ENCODE results near the gene PPM1D.
"Not testable (repeated sequence)": the region's sequence is repeated elsewhere in the genome, so short reads cannot be mapped to it uniquely, and the experiment has no call there.

DNA sequence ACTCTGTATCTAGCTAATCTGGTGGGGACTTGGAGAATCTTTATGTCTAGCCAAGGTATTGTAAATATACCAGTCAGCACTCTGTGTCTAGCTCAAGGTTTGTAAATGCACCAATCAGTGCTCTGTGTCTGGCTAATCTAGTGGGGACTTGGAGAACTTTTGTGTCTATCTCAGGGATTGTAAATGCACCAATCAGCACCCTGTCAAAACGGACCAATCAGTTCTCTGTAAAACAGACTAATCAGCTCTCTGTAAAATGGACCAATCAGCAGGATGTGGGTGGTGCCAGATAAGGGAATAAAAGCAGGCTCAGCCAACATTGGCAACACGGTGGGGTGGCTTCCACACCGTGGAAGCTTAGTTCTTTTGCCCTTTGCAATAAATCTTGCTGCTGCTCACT is 14.3 kb downstream of the PPM1D start:
- TF ChIP-seq, protein P1, sequence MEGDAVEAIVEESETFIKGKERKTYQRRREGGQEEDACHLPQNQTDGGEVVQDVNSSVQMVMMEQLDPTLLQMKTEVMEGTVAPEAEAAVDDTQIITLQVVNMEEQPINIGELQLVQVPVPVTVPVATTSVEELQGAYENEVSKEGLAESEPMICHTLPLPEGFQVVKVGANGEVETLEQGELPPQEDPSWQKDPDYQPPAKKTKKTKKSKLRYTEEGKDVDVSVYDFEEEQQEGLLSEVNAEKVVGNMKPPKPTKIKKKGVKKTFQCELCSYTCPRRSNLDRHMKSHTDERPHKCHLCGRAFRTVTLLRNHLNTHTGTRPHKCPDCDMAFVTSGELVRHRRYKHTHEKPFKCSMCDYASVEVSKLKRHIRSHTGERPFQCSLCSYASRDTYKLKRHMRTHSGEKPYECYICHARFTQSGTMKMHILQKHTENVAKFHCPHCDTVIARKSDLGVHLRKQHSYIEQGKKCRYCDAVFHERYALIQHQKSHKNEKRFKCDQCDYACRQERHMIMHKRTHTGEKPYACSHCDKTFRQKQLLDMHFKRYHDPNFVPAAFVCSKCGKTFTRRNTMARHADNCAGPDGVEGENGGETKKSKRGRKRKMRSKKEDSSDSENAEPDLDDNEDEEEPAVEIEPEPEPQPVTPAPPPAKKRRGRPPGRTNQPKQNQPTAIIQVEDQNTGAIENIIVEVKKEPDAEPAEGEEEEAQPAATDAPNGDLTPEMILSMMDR (IDR thresholded peaks at IDR 0.05 in 8 of 11, conservative IDR thresholded peaks at IDR 0.05 in 3 of 11) = not testable (repeated sequence)
- not testable (repeated sequence) for TF ChIP-seq POLR2A, POLR2AphosphoS5 (IDR thresholded peaks at IDR 0.05)
